Measurements from ENCODE around the gene PPT2.

DNA sequence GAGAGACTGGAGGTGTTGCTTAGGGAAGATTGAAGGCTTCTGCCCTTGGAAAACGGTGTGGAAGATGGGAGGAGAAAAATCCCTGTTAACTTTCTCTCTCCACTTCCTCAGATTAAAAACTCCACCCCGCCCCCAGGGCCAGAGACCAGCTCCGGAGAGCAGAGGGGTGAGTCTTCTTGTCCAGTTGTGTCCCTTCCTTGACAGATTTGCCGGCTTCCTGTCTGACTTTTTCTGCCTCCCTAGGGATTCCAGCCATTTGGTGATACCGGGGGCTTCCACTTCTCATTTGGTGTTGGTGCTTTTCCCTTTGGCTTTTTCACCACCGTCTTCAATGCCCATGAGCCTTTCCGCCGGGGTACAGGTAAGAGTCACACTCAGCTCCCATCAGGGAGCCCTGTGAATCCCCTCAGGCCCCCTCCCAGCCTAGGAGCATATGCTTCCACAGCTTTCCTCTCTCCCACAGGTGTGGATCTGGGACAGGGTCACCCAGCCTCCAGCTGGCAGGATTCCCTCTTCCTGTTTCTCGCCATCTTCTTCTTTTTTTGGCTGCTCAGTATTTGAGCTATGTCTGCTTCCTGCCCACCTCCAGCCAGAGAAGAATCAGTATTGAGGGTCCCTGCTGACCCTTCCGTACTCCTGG, 25.9 kb downstream of the PPT2 start:
- TF ChIP-seq, protein P1, sequence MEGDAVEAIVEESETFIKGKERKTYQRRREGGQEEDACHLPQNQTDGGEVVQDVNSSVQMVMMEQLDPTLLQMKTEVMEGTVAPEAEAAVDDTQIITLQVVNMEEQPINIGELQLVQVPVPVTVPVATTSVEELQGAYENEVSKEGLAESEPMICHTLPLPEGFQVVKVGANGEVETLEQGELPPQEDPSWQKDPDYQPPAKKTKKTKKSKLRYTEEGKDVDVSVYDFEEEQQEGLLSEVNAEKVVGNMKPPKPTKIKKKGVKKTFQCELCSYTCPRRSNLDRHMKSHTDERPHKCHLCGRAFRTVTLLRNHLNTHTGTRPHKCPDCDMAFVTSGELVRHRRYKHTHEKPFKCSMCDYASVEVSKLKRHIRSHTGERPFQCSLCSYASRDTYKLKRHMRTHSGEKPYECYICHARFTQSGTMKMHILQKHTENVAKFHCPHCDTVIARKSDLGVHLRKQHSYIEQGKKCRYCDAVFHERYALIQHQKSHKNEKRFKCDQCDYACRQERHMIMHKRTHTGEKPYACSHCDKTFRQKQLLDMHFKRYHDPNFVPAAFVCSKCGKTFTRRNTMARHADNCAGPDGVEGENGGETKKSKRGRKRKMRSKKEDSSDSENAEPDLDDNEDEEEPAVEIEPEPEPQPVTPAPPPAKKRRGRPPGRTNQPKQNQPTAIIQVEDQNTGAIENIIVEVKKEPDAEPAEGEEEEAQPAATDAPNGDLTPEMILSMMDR (IDR thresholded peaks at IDR 0.05; ENCODE audit: poor library complexity, severe bottlenecking), result no peak
- TF ChIP-seq POLR2AphosphoS5 (IDR thresholded peaks at IDR 0.05) (no peak), MXI1 (conservative IDR thresholded peaks at IDR 0.05; ENCODE audit: poor library complexity, severe bottlenecking) (no peak), EZH2 (IDR thresholded peaks at IDR 0.05; ENCODE audit: borderline replicate concordance, insufficient read depth, low read length, poor library complexity, severe bottlenecking) (no peak), EP300 (conservative IDR thresholded peaks at IDR 0.05; ENCODE audit: poor library complexity, severe bottlenecking) (no peak), RAD21 (conservative IDR thresholded peaks at IDR 0.05) (no peak), TAF1 (IDR thresholded peaks at IDR 0.05; ENCODE audit: low read depth) (no peak), SMC3 (conservative IDR thresholded peaks at IDR 0.05; ENCODE audit: poor library complexity) (no peak)
- TF ChIP-seq, protein P2, sequence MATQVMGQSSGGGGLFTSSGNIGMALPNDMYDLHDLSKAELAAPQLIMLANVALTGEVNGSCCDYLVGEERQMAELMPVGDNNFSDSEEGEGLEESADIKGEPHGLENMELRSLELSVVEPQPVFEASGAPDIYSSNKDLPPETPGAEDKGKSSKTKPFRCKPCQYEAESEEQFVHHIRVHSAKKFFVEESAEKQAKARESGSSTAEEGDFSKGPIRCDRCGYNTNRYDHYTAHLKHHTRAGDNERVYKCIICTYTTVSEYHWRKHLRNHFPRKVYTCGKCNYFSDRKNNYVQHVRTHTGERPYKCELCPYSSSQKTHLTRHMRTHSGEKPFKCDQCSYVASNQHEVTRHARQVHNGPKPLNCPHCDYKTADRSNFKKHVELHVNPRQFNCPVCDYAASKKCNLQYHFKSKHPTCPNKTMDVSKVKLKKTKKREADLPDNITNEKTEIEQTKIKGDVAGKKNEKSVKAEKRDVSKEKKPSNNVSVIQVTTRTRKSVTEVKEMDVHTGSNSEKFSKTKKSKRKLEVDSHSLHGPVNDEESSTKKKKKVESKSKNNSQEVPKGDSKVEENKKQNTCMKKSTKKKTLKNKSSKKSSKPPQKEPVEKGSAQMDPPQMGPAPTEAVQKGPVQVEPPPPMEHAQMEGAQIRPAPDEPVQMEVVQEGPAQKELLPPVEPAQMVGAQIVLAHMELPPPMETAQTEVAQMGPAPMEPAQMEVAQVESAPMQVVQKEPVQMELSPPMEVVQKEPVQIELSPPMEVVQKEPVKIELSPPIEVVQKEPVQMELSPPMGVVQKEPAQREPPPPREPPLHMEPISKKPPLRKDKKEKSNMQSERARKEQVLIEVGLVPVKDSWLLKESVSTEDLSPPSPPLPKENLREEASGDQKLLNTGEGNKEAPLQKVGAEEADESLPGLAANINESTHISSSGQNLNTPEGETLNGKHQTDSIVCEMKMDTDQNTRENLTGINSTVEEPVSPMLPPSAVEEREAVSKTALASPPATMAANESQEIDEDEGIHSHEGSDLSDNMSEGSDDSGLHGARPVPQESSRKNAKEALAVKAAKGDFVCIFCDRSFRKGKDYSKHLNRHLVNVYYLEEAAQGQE (IDR thresholded peaks at IDR 0.05; ENCODE audit: borderline replicate concordance), result no peak

Measured in neural cell (in vitro differentiated cells).